LNCaP clone FGC (cell line): ENCODE results near the gene SLC38A10.

ENCODE experiments used
- DNase-seq: peaks from one replicate; pipeline ENCODE4 v3.0.0-alpha.2; 2011; ENCODE audit warnings: low read depth
- H3K4me3 ChIP-seq: 2 replicates; pipeline ENCODE4 v1.5.1; 2011; ENCODE audit warnings: mild to moderate bottlenecking, low read depth, low read length, control low read depth
- TF ChIP-seq, protein P1 (sequence below): IDR thresholded peaks from 2 replicates; pipeline ENCODE4 v1.5.1; 2012; ENCODE audit warnings: mild to moderate bottlenecking; ENCODE audit not compliant: control insufficient read depth, insufficient read depth; ENCODE audit errors: extremely low read depth

The SLC38A10 gene

DNA sequence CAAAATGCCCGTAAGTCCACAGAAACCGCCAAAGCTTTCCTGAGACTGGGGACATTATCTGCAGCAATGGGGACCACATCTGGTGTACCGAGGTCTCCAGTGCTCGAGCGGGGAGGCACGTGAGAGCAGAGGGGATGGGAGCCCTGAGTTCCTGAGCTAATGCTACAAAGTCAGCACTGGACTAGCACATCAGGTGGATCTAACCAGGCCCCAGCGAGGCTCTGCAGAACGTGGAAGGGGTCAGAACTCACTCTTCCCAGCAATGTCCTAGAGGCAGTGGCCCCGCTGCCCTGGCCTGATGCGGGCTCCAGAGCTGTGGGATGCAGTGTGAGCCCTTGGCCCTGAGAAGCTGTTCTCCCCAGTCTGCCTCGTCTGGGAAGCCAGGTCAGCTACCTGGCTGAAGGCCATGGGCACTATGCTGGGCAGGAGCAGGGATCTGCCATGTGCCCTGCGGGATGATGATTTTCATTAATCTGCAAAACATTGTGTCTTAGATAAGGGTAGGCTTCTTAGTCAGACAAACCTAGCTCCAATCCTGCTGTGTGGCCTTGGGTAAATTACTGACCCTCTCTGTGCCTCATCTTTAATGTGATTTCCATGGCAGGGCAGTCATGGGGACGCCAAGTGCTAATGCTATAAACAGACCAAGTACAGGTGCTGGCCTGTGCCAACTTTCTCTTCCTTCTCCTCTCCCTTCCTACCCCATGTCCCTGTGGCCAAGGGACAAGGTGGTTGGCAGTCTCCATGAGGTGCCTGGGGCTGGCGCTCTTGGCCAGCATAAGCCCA, 40.1 kb upstream of the SLC38A10 start:
- no peak for DNase-seq
- TF ChIP-seq, protein P1, sequence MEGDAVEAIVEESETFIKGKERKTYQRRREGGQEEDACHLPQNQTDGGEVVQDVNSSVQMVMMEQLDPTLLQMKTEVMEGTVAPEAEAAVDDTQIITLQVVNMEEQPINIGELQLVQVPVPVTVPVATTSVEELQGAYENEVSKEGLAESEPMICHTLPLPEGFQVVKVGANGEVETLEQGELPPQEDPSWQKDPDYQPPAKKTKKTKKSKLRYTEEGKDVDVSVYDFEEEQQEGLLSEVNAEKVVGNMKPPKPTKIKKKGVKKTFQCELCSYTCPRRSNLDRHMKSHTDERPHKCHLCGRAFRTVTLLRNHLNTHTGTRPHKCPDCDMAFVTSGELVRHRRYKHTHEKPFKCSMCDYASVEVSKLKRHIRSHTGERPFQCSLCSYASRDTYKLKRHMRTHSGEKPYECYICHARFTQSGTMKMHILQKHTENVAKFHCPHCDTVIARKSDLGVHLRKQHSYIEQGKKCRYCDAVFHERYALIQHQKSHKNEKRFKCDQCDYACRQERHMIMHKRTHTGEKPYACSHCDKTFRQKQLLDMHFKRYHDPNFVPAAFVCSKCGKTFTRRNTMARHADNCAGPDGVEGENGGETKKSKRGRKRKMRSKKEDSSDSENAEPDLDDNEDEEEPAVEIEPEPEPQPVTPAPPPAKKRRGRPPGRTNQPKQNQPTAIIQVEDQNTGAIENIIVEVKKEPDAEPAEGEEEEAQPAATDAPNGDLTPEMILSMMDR: no peak
- H3K4me3 ChIP-seq: no peak overlapping the region

DNA sequence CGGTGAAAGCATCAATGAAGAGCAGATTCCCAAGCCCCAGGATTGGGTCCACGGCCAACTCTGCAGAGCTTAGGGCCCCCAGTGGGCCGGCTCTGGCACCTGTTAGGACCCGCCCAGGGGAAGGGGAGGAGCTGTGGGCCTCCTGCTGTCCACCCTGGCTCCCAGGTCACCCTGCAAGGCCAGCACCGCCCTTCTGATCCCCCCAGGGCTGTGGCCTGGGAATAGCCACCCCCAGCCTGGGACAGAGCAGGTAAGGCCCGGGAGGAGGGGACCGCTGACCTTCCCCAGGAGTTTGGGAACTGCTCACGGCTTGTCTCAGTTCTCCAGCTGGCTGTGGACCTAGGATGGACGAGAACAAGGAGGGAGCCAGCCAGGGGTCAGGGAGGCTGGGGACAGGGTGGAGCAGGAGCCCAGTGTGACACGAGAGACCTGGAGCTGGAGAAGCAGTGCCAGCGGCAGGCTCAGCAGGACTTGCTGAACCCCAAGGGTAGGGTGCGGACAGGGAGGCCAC, 39.3 kb upstream of the SLC38A10 start:
- no peak for DNase-seq
- TF ChIP-seq, protein P1: no peak
- no peak overlapping the region for H3K4me3 ChIP-seq

DNA sequence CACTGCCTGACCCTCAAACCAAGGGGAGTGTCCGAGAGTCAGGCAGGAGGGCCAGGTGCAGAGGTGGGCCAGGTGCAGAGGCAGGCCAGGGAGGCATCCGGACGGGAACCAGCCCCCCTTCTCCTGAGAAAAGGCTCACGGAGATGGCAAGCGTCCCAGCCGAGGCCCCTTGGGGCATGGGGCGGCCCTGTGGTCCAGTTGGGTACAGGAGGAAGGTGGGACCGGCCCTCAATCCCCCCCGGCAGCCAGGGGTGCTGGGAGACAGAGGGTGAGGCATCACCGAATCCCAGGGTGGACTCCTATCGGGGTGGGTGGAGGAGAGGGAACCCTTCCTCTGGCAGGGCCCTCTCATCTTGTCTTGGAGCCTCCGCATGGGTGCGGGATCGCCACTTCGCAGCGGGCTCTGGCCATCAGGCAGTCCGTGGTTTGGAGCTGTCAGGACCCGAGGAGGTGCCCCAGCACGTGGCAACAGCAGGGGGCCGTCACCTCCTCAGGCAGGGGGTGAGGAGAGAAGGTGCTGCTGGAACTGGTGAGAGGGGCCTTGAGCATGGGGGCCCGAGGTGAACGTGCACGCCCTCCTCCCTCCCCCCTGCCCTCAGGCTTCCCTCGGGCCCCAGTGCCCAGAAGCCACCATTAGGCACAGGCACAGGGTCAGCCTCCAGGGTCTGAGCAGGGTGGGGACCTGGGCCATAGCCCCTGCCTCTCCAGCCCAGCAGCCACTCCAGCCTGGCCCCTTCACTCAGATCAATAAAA, 38.7 kb upstream of the SLC38A10 start:
- TF ChIP-seq, protein P1: no peak
- H3K4me3 ChIP-seq: no peak overlapping the region
- DNase-seq: no peak

DNA sequence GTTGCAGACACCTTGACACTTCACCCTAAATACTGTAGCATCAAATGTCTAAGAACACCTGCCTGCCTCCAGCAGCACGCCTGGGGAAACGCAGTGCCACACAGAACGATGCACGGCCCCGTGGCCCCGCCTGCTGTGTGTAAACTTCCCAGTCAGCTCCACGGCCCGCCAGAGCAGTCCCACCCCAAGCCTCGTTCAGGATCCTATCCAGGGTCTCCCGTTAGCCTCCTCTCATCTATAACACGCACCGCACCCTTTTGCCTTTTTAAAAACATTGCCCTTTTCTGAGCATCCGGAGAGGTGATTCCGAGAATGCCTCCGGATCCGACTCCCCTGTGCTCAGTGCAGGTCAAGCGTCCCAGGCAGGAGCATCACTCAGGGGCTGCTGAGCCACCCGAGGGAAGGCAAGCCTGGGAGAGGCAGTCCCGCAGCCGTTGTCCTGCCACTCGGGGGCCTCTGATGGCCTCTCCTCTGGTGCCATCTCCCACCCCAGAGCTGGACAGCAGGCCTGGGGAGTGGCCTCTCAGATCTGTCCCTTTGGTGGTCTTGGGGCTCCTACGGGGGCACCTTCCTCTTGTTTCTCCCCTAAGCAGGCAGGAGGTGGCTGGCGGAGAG, 37.9 kb upstream of the SLC38A10 start:
- DNase-seq: no peak
- no peak overlapping the region for H3K4me3 ChIP-seq
- TF ChIP-seq, protein P1: no peak

DNA sequence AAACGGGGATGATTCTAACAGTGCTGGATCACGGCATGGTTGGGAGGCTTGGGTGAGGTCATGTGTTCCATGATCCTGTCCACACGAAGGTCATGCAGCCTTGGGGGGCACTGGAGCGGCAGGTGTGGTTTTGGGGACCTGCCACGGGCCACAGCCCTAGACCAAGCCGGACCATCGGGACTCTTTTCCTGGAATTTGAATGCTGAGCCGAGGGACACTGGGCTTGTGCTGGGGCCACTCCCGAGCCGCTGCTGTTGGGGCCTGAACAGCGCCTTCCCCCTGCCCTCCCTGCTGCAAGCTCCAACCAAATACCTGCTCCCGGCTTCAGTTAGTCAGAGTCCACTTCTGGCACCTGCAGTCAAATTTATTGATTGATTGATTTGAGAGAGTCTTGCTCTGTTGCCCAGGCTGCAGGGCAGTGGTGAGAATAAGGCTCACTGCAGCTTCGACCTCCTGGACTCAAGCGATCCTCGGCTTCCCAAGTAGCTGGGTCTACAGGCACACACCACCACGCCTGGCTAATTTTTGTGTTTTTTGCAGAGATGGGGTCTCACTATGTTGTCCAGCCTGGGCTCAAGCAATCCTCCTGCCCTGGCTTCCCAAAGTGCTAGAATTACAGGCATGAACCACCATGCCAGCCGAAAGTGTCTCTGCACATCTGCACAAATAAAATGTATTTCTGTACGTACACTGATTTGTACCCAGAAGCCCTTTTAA, 37.2 kb upstream of the SLC38A10 start:
- DNase-seq: no peak
- TF ChIP-seq, protein P1: no peak
- H3K4me3 ChIP-seq: no peak overlapping the region

DNA sequence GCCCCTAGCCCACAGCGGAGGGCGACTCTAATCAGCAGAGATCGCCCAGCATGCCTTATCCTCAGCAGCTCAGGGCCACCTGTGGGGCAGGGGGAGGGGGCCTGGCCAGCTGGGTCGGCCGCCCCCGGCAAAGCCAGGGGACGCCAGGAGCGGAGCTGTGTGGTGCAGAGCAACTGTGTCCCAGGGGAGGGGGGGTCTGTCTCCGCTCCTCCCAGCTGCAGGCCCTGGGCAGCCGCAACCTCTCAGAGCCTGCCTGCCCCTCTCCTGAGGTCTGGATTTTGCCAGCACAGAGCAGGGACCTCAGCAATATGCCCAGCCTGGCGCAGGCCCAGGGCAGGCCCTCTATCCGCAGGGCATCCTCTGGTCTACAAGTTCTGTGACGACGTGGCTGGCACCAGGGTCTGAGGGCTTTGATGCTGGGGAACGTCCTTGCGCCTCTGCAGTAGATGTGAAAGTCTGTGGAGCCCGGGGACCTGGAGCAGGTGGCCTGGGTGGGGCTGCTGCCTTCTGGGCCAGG, 36.5 kb upstream of the SLC38A10 start:
- no peak for DNase-seq
- H3K4me3 ChIP-seq: no peak overlapping the region
- TF ChIP-seq, protein P1: no peak
